GM23248 (cell line): ENCODE results near the gene ARRB1.

Experiments used
- EZH2 ChIP-seq: fragments of 200-600 bp; sonication (generic); IDR thresholded peaks from 2 replicates; pipeline ENCODE4 v1.6.1; 2018; ENCODE audit warnings: antibody characterized with exemption, mild to moderate bottlenecking; ENCODE audit not compliant: insufficient read depth, poor library complexity, severe bottlenecking
- EZH2phosphoT487 ChIP-seq: fragments of 200-600 bp; sonication (generic); IDR thresholded peaks from 2 replicates; pipeline ENCODE4 v1.6.1; 2018; ENCODE audit warnings: antibody characterized with exemption, moderate library complexity, mild to moderate bottlenecking, low read depth; ENCODE audit not compliant: insufficient read depth

- TF ChIP-seq EZH2 (no peak), EZH2phosphoT487 (no peak)
These were observed 88.3 kb downstream of the ARRB1 start for GRCh38 chr11:75262961-75263852.
